Skeletal muscle cell (primary cell): ENCODE data around the gene CC2D2A.

Source experiments
- DNase-seq: peaks from one replicate; pipeline ENCODE4 v3.0.0-alpha.2; 2010; ENCODE audit warnings: low read depth
- H3K4me3 ChIP-seq: 2 replicates; pipeline ENCODE4 v1.5.1; 2011; ENCODE audit warnings: low read depth, mild to moderate bottlenecking, control low read depth, low read length, moderate library complexity

Gene CC2D2A

DNA sequence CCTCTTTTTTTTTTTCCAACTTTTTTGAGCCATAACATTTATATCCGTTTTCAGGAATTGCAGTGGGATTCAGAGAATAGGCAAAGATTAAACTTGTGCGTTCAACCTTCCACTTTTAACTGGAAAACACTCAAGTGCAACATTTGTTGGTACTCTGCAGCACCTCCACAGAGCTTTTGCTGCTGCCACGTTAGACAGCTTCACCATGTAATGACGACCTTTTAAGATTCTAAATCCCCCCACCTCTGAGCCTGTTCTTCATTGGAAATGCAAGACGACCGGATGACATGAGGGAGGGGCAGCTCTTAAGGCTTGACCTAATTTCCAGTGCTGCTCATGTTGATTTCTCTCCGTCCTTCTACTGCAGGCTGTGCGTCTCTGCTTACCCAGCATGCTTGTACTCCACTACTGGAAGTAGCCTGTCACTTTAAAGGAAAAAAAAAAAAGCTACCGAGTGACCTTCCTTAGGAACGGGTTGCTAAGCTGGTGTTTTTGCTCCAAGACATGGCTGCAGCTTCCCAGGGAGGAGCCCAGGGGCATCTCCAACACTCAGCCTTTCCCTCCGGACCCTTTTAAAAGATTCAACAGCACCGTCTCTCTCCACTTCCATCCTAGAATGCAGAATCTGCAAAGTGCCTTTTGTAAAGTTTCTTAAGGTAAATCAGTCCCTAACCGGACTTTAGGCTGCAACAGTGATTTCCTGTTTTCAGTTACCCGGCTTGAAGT, at the start of gene CC2D2A:
Gene CC2D2A (plus strand): TSS at position 481 of the 726 bp plus-strand sequence. CDS start 6,051 bp downstream, outside the sequence.
- DNase-seq: no peak
- peak within 1 kb of the TSS; percentile 53 for H3K4me3 ChIP-seq

DNA sequence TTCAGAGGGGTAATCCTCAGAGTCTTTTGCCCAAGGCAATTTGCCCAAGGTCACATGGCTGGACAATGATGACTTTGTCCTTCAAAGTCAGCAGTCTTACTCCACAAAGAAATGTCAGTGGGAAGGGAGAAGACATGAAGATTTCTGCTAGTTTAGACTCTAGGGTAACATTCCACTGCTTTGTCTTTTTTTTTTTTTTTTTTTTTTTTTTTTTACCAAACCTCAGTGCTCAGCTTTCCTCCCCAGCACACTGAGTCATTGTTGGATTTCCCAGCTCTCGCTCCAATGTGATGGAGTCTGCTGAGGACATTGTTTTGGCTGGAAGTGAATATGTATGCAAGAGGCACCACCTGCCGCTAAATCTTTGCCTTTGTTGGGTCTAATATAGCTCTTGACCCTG, 49.0 kb upstream of the CC2D2A start:
- no peak for DNase-seq
- H3K4me3 ChIP-seq: no peak overlapping the region

GRCh38 chr4:15423285-15423711, 46.4 kb upstream of the CC2D2A start:
- H3K4me3 ChIP-seq: no peak overlapping the region
- no peak for DNase-seq

- no peak overlapping the region for H3K4me3 ChIP-seq
- DNase-seq: no peak
Measured at GRCh38 chr4:15425520-15425919, 44.2 kb upstream of the CC2D2A start.

GRCh38 chr4:15427161-15427560, 42.5 kb upstream of the CC2D2A start:
- DNase-seq: no peak
- no peak overlapping the region for H3K4me3 ChIP-seq

- DNase-seq: no peak
- H3K4me3 ChIP-seq: no peak within 1 kb of the TSS
Measured at GRCh38 chr4:15427701-15428100, 42.0 kb upstream of the CC2D2A start, which contains the start of gene C1QTNF7. Gene C1QTNF7 (plus strand): TSS chr4:15428033. CDS start chr4:15435744, 7,711 bp downstream.

- no peak for DNase-seq
Measured at GRCh38 chr4:15428611-15429010, 41.1 kb upstream of the CC2D2A start.

DNA sequence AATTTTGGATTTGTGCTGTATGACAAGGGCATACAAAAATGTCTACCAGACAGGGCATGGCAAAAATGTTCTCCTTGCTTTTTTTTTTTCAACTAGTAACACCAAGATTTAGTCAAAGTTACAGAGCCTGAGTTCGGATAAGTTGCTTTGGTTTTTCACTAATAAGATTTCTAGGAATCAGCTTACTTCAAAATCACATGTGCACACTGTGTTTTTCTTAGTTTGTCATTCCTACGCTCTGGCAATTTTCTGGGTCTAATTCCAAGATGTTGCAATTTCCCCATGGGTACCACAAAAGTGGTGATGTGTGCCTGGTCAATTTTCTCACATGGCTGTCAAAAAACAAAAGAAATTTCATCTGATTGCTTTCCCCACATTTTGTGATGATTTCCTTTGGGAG, 35.6 kb upstream of the CC2D2A start:
- no peak overlapping the region for H3K4me3 ChIP-seq
- no peak for DNase-seq

More at GRCh38 chr4:15428611-15429010, 41.1 kb upstream of the CC2D2A start:
- no peak overlapping the region for H3K4me3 ChIP-seq

DNA sequence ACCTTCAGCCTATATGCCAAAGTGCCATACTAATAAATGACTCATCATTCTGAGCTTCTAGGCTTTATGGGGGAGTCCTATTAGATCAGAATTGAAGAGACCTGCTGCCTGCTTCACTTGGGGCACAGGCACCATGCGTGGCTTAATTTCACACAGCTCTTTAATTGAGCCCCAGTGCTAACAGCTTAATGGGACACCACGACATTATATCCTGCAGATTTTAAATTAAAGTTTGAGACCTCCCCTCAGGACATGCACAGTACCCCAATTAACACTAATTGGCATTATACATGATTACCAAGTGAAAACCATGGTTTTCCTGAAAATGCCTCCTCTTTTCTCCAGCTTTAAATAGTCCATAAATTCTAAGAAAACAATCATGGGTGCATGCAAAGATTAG, 35.0 kb upstream of the CC2D2A start:
- DNase-seq: no peak
- H3K4me3 ChIP-seq: no peak overlapping the region

DNA sequence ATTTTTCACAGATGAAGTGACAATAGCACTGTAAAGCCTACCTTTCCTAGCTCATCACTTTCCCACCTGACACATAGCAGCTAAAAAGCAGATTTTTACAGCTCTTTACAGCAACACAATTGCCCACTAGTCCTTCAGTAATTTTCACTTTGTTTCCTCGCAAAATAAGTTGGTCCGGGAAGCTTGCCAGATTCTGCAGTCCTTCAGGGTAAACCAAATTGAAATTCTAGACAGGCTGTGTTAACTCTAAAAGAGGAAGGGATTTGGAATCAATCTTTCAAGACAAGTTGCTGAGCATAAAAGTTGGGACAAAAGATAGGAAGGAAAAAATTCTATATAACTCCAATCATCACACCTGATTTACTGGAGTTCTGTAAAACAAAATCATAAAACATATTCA, 33.2 kb upstream of the CC2D2A start:
- H3K4me3 ChIP-seq: no peak overlapping the region
- DNase-seq: no peak

DNA sequence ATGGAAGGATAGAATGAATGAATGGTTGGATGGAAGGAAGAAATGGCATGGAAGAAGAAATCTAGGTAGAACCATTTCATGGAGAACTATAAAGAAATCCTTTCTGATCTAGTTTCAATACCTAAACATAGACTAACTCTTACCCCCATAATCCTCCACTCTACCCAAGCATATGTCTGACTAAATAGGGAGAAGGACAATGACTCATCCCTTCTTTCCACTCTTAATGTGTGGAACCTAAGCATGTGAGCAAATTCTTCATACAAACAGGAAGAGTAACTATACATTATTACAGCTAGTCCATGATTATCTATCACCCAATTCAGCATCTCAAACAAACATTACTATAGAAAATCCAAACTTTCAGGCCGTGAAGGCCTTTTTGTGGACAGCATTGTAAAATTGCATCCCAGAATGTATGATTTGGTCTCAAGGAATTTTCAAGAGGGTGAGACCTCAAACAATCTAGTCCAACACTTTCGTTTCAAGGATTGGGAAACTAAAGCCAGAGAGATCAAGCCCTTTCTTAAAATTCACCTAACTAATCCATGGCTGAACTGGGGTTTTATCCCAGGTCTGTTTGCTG, 30.6 kb upstream of the CC2D2A start:
- DNase-seq: no peak
- no peak overlapping the region for H3K4me3 ChIP-seq

- H3K4me3 ChIP-seq: no peak overlapping the region
- no peak for DNase-seq
Measured at GRCh38 chr4:15443371-15444160, 26.1 kb upstream of the CC2D2A start.

DNA sequence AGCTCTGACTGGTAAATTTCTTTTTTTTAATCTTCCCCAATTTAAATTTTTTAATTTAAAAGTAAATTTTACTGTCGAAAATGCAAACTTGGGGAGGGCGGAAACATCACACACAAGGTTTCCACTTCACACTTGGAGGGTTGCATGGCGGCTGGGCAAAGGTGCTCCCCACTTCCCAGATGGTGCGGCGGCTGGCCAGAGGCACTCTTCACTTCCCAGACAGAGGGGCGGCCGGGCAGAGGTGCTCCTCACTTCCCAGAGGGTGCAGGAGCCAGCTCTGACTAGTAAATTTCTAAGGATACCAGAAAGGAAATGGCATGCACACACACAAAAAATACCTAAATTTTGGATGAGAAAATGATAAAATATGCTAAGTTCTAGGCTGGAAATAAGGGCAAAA, 25.4 kb upstream of the CC2D2A start:
- DNase-seq: no peak
- no peak overlapping the region for H3K4me3 ChIP-seq

DNA sequence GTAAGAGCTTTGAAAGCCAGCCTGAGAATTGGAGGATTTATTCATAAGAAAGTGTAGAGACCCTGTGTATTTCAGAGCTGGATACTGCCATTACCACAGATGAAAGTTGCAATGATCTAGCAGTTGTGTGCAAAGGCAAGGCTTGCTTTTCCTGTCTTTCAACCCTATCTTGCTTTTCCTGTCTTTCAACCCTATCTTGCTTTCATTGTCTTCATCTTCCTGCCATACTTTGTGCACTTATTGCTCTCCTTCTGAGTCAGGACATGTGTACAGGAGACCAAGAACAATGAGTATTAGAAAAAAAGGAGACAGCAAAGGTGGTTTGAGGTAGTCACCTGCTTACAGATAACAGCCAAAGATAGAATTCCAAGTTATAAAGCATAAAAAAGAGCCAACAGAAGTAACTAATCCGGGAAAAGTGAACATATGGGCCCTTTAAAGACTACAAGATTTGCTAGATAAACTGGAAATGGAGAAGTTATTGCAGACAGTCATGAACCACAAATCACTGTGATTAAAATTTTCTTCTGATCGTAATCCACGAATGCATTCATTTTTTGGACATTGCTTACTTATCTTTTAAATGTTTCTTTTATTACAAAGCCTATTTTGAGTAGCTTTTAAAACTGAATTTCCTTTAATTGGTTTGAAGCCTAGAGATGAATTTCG, 24.7 kb upstream of the CC2D2A start:
- H3K4me3 ChIP-seq: no peak overlapping the region
- no peak for DNase-seq

- H3K4me3 ChIP-seq: no peak overlapping the region
- DNase-seq: no peak
Measured at GRCh38 chr4:15451181-15451865, 18.4 kb upstream of the CC2D2A start.

DNA sequence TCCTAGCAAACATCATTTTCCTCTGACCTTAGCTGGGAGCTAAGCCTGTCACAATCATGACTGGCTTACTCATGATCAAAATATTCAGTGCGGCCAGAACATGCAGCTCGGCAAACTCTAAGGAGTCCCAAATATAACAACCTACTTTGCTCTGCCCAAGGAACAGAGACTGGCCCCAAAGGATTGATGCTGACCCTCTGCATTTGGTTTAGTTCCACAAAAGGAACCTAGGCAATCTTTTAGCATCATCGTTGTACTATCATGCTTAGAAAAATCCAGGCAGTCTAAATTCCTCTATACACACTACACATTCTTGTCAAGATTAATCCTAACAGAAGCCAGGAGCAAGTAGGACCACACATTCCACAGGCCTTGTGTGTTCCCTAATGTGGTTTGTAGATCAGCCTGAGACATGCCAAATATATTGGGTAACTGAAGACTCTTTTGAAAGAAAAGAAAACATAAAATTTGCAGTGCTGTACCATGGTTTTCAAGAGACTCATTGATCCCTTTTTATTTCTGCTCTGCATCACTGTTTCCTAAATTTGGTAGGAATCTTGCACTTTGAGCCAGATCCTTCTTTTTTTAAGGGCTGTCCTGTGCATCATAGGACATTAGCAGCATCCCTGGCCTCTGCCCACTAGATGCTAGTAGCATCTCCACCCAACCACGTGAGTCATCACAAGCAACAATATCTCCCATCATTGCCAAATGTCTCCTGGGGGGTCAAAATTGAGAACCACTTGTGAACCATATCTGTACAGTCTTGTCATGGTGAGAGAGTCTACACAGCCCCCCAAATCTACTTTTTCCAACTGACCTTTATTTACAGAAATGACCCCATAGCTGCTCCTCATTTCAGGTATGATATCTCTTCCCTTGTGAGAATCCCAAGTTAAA, 17.6 kb upstream of the CC2D2A start:
- no peak overlapping the region for H3K4me3 ChIP-seq
- DNase-seq: peak; percentile 89

- peak; percentile 87 for DNase-seq
- H3K4me3 ChIP-seq: no peak overlapping the region
Measured at GRCh38 chr4:15455290-15455689, 14.4 kb upstream of the CC2D2A start.

DNA sequence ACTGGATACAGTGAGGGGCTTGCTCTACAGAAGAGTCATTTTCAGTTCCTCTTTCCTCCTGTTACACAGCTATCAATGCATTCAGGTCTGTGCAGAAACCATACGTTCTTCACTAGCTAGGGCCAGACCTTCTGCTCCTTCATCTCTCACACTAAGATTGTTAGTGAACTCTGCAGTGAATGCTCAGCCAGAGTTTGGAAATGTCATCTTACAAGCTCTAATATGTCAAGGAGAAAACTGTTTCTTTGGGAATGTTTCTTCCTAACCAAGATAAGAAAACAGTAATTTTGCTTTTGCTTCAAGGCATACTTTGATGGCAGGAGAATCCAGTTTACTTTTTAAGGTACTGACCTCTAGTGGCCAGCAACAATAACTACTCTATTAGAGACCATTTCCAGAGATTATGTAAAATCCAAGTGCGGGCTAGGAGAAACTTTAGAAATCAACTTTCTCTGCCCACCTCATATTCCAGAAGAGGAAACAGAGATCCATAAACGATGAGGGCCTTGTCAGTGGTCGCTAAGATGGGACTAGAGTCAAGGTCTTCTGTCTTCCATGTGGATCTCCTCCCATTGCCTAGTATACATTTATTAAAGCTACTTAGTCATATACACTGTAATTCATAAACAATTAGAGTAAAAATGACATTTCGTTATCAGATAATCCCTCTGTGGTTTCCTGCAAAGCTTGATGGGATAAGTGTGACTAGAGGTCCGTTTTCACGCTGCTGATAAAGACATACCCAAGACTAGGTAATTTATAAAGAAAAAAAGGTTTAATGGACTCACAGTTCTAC, 12.1 kb upstream of the CC2D2A start:
- no peak for DNase-seq
- H3K4me3 ChIP-seq: no peak overlapping the region
